HCT116 (cell line): ENCODE data around the gene DRICH1. TPM values are rescaled to one million over a fixed set of nuclear protein-coding genes. Genes with fewer than 3 reads are reported as not detected.

Source experiments
- ATAC-seq: fragments of 200-7000 bp; cut with Tn5 transposase; 2 replicates; pipeline ENCODE4 v1.9.1; 2020; ENCODE audit warnings: mild to moderate bottlenecking, moderate library complexity
- BruUV-seq: library from RNA; stranded (reverse); fragments of 400-500 nt; replicated peaks from 2 replicates; lab custom pipeline; 2021; lab: Mats Ljungman, UMichigan
- CTCF ChIA-PET: fragments of 300-600 bp; sonication (Branson Sonifier 250); formaldehyde crosslinking; loops from one replicate; lab custom pipeline; 2021; ENCODE audit warnings: antibody characterized with exemption; lab: Charles Lee
- POLR2A ChIA-PET: fragments of 300-600, 350-600 bp; sonication (Branson Sonifier 250); formaldehyde crosslinking; loops from one replicate; lab custom pipeline; 2021; ENCODE audit warnings: antibody characterized with exemption; lab: Charles Lee
- RAD21 ChIA-PET, 2 experiments: fragments of 300-600 bp; sonication (Branson Sonifier 250); formaldehyde crosslinking; loops; one replicate each; lab custom pipeline; 2023; ENCODE audit warnings: low total read pairs in 2 of 2; ENCODE audit not compliant: uncharacterized antibody in 2 of 2, unreplicated experiment in 2 of 2, low non-redundant PET in 1 of 2; lab: Charles Lee
- DNase-seq: peaks from one replicate; pipeline ENCODE4 v3.0.0-alpha.2; 2010; ENCODE audit warnings: low read depth, low spot score
- H2AFZ ChIP-seq: fragments of 200-600 bp; shearing (Covaris generic), sonication (generic); 2 replicates; pipeline ENCODE4 v1.6.1; 2017; ENCODE audit warnings: low read depth, mixed run types, mixed read lengths, antibody characterized with exemption, low read length; ENCODE audit not compliant: poor library complexity, severe bottlenecking
- H3K27ac ChIP-seq: 2 replicates; pipeline ENCODE4 v1.5.1; 2012; ENCODE audit warnings: low read depth, low read length
- H3K27me3 ChIP-seq: fragments of 200-600 bp; sonication (generic); 2 replicates; pipeline ENCODE4 v1.6.1; 2016; ENCODE audit warnings: mixed run types, low read length, mixed read lengths; ENCODE audit not compliant: insufficient read depth
- H3K36me3 ChIP-seq, 2 experiments: fragments of 200-500 bp in 1 of 2; fragments of 200-600 bp in 1 of 2; sonication (Bioruptor generic) in 1 of 2; sonication (generic) in 1 of 2; 2 replicates each; pipeline versions ENCODE4 v1.5.1 to v1.6.1; 2014 to 2016; ENCODE audit warnings: low read length in 2 of 2, inconsistent platforms in 1 of 2, mixed read lengths in 1 of 2, mixed run types in 1 of 2; ENCODE audit not compliant: insufficient read depth in 2 of 2, control insufficient read depth in 1 of 2
- H3K4me1 ChIP-seq, 2 experiments: fragments of 200-600 bp in 1 of 2; sonication (generic) in 1 of 2; 2 replicates each; pipeline versions ENCODE4 v1.5.1 to v1.6.1; 2012 to 2017; ENCODE audit warnings: low read length in 2 of 2, inconsistent platforms in 1 of 2, mild to moderate bottlenecking in 1 of 2, mixed read lengths in 1 of 2, mixed run types in 1 of 2, moderate library complexity in 1 of 2; ENCODE audit not compliant: insufficient read depth in 2 of 2, control insufficient read depth in 1 of 2
- H3K4me2 ChIP-seq: fragments of 200-600 bp; sonication (generic); 2 replicates; pipeline ENCODE4 v1.6.1; 2017; ENCODE audit warnings: mixed run types, low read length, mixed read lengths
- H3K4me3 ChIP-seq, 2 experiments: fragments of 200-600 bp in 1 of 2; sonication (generic) in 1 of 2; replicated peaks in 1 of 2; 2 replicates each; pipeline ENCODE4 v1.5.1; 2011 to 2016; ENCODE audit warnings: low read length in 2 of 2, control low read depth in 1 of 2, low read depth in 1 of 2, mild to moderate bottlenecking in 1 of 2, mixed read lengths in 1 of 2, mixed run types in 1 of 2
- H3K79me2 ChIP-seq: fragments of 200-600 bp; sonication (generic); 2 replicates; pipeline ENCODE4 v1.6.1; 2017; ENCODE audit warnings: mild to moderate bottlenecking, mixed run types, low read length, moderate library complexity, mixed read lengths; ENCODE audit not compliant: insufficient read depth
- H3K9ac ChIP-seq: fragments of 200-600 bp; sonication (generic); 2 replicates; pipeline ENCODE4 v1.6.1; 2016; ENCODE audit warnings: low read length, mixed read lengths
- H3K9me2 ChIP-seq: fragments of 200-600 bp; sonication (generic), shearing (Covaris generic); 2 replicates; pipeline ENCODE4 v1.6.1; 2017; ENCODE audit warnings: mixed run types, mild to moderate bottlenecking, moderate library complexity; ENCODE audit not compliant: insufficient read depth
- H3K9me3 ChIP-seq, 2 experiments: fragments of 200-500 bp in 1 of 2; fragments of 200-600 bp in 1 of 2; sonication (Bioruptor generic) in 1 of 2; sonication (generic) in 1 of 2; 2 replicates each; pipeline ENCODE4 v1.6.1; 2014 to 2017; ENCODE audit warnings: low read length in 2 of 2, mixed read lengths in 2 of 2, inconsistent platforms in 1 of 2, low read depth in 1 of 2, mild to moderate bottlenecking in 1 of 2, mixed run types in 1 of 2, moderate library complexity in 1 of 2; ENCODE audit not compliant: control insufficient read depth in 1 of 2, insufficient read depth in 1 of 2
- H4K20me1 ChIP-seq: fragments of 200-600 bp; sonication (generic), shearing (Covaris generic); 2 replicates; pipeline ENCODE4 v1.6.1; 2017; ENCODE audit warnings: mixed run types, mild to moderate bottlenecking, moderate library complexity; ENCODE audit not compliant: insufficient read depth
- ATF3 ChIP-seq: IDR thresholded peaks from 2 replicates; pipeline ENCODE4 v1.6.1; 2012
- CBX3 ChIP-seq: IDR thresholded peaks from 2 replicates; pipeline ENCODE4 v1.6.1; 2012; ENCODE audit warnings: low read depth
- CEBPB ChIP-seq: IDR thresholded peaks from 2 replicates; pipeline ENCODE4 v1.6.1; 2012; ENCODE audit warnings: low read depth
- CTCF ChIP-seq, 3 experiments: fragments of 200-600 bp in 1 of 3; sonication (generic) in 1 of 3; IDR thresholded peaks in 2 of 3; conservative IDR thresholded peaks in 1 of 3; 2 replicates each; pipeline ENCODE4 v1.5.1; 2012 to 2017; ENCODE audit warnings: low read depth in 2 of 3, low read length in 2 of 3, antibody characterized with exemption in 1 of 3, borderline replicate concordance in 1 of 3, control low read depth in 1 of 3, mild to moderate bottlenecking in 1 of 3, mixed read lengths in 1 of 3, mixed run types in 1 of 3, moderate library complexity in 1 of 3; ENCODE audit not compliant: insufficient read depth in 1 of 3
- EGR1 ChIP-seq: IDR thresholded peaks from 2 replicates; pipeline ENCODE4 v1.6.1; 2012; ENCODE audit warnings: low read depth
- EZH2phosphoT487 ChIP-seq: fragments of 200-600 bp; IDR thresholded peaks from 2 replicates; pipeline ENCODE4 v1.6.1; 2018; ENCODE audit warnings: antibody characterized with exemption, borderline replicate concordance
- FOSL1 ChIP-seq: IDR thresholded peaks from 2 replicates; pipeline ENCODE4 v1.6.1; 2012; ENCODE audit warnings: low read depth
- MAX ChIP-seq: IDR thresholded peaks from 2 replicates; pipeline ENCODE4 v1.6.1; 2012
- POLR2A ChIP-seq: IDR thresholded peaks from 2 replicates; pipeline ENCODE4 v1.7.0; 2011; ENCODE audit warnings: borderline replicate concordance; ENCODE audit not compliant: insufficient read depth, insufficient read length; ENCODE audit errors: extremely low read depth
- POLR2AphosphoS5 ChIP-seq: IDR thresholded peaks from 2 replicates; pipeline ENCODE4 v1.6.1; 2011; ENCODE audit warnings: mild to moderate bottlenecking, low read depth, low read length, moderate library complexity
- SP1 ChIP-seq: IDR thresholded peaks from 2 replicates; pipeline ENCODE4 v1.6.1; 2012; ENCODE audit warnings: low read depth
- TCF7L2 ChIP-seq: IDR thresholded peaks from 2 replicates; pipeline ENCODE4 v1.7.0; 2011; ENCODE audit warnings: borderline replicate concordance, inconsistent platforms; ENCODE audit not compliant: insufficient read depth, insufficient read length; ENCODE audit errors: extremely low read depth
- ZBTB33 ChIP-seq: IDR thresholded peaks from 2 replicates; pipeline ENCODE4 v1.6.1; 2011; ENCODE audit warnings: mild to moderate bottlenecking, low read length, moderate library complexity; ENCODE audit not compliant: insufficient replicate concordance; ENCODE audit errors: extremely low read depth
- ZFX ChIP-seq: fragments of 450-650 bp; IDR thresholded peaks from 2 replicates; pipeline ENCODE4 v1.6.1; 2017
- ZNF274 ChIP-seq: fragments of 200-500 bp; sonication (Bioruptor generic); IDR thresholded peaks from 2 replicates; pipeline ENCODE4 v1.6.1; 2014; ENCODE audit warnings: mild to moderate bottlenecking, low read depth, low read length, inconsistent platforms
- intact Hi-C: fragments of 100-400 bp; cut with micrococcal nuclease; formaldehyde crosslinking; loops from 2 replicates; pipeline ENCODE4 v1.10.0; 2022
- total RNA-seq: library from RNA; stranded (reverse); gene quantifications from one replicate; pipeline ENCODE4 v1.2.1, GENCODE V29; 2021; ENCODE audit not compliant: unreplicated experiment

The DRICH1 gene
- total RNA-seq, 1 experiment from 2014 or later, result 0.44 TPM

GRCh38 chr22:23651676-23652075 lies 19.6 kb upstream of the DRICH1 start:
- ChIA-PET RAD21 (no interaction called here), POLR2A (no interaction called here), CTCF (no interaction called here)
- Histone ChIP-seq H3K9me3 (no peaks in the 10 kb centered on the region), H3K9me2 (no peaks in the 10 kb centered on the region), H3K79me2 (no peaks in the 10 kb centered on the region), H4K20me1 (no peaks in the 10 kb centered on the region), H3K36me3 (no peaks in the 10 kb centered on the region), H3K4me1 (no peaks in the 10 kb centered on the region), H3K4me2 (no peak overlapping the region), H3K27me3 (no peaks in the 10 kb centered on the region), H3K9ac (no peak overlapping the region), H3K27ac (no peak overlapping the region), H3K4me3 (no peak overlapping the region), H2AFZ (no peak overlapping the region)
- intact Hi-C loops, result no loop called here
- TF ChIP-seq TCF7L2, result no peak
- no peak for TF ChIP-seq ZFX
- TF ChIP-seq POLR2AphosphoS5, result no peak
- TF ChIP-seq POLR2A, result no peak
- BruUV-seq, result no TSS peak
- no peak for ATAC-seq
- DNase-seq, result no peak

GRCh38 chr22:23649071-23649501 lies 17.0 kb upstream of the DRICH1 start:
- Histone ChIP-seq H4K20me1 (no peaks in the 10 kb centered on the region), H3K79me2 (no peaks in the 10 kb centered on the region), H3K4me3 (no peak overlapping the region), H3K36me3 (no peaks in the 10 kb centered on the region), H3K27ac (no peak overlapping the region), H3K4me1 (no peaks in the 10 kb centered on the region), H3K9me3 (no peaks in the 10 kb centered on the region), H3K27me3 (no peaks in the 10 kb centered on the region), H3K9ac (no peak overlapping the region), H2AFZ (no peak overlapping the region), H3K9me2 (no peaks in the 10 kb centered on the region), H3K4me2 (no peak overlapping the region)
- ChIA-PET CTCF (no interaction called here), RAD21 (no interaction called here), POLR2A (no interaction called here)
- no peak for TF ChIP-seq EZH2phosphoT487
- no peak for TF ChIP-seq CTCF (IDR thresholded peaks at IDR 0.05 in 2 of 3, conservative IDR thresholded peaks at IDR 0.05 in 1 of 3; ENCODE audit: borderline replicate concordance in 1 of 3, insufficient read depth in 1 of 3, low read depth in 2 of 3, low read length in 2 of 3)
- no peak for TF ChIP-seq MAX
- no peak for TF ChIP-seq CBX3
- TF ChIP-seq CEBPB, result no peak
- no peak for TF ChIP-seq ZNF274
- no peak for TF ChIP-seq SP1
- TF ChIP-seq FOSL1, result no peak
- no peak for TF ChIP-seq ATF3
- TF ChIP-seq ZBTB33, result no peak
- TF ChIP-seq POLR2A, result no peak
- TF ChIP-seq TCF7L2, result no peak
- TF ChIP-seq EGR1, result no peak
- DNase-seq, result no peak
- ATAC-seq, result no peak
- intact Hi-C loops, result no loop called here
- BruUV-seq, result no TSS peak
